SK-N-SH (cell line): ENCODE measurements around the gene UST. TPM values are rescaled to one million over a fixed set of nuclear protein-coding genes. Genes with fewer than 3 reads are reported as not detected.
A peak's percentile ranks its signal among the peaks of the same experiment; 100 is the strongest.

Experiments
- CTCF ChIA-PET: fragments of 300-600, 350-600 bp; formaldehyde crosslinking; extraction: SDS; loops from one replicate; lab custom pipeline; 2021; lab: Yijun Ruan, JAX
- POLR2A ChIA-PET: fragments of 350-600 bp; sonication (Branson Sonifier 250); formaldehyde crosslinking; extraction: SDS; loops from one replicate; lab custom pipeline; 2020; ENCODE audit warnings: antibody characterized with exemption, inconsistent platforms; lab: Yijun Ruan, JAX
- DNase-seq: peaks from one replicate; pipeline ENCODE4 v3.0.0; 2012
- H2AFZ ChIP-seq: fragments of 200-600 bp; sonication (generic); 2 replicates; pipeline ENCODE4 v1.8.1; 2016; ENCODE audit warnings: antibody characterized with exemption, mild to moderate bottlenecking, low read depth
- H3F3A ChIP-seq: fragments of 200-600 bp; sonication (generic); replicated peaks from 2 replicates; pipeline ENCODE3; 2016; ENCODE audit warnings: antibody characterized with exemption, mild to moderate bottlenecking; ENCODE audit not compliant: insufficient read depth
- H3K27ac ChIP-seq, 2 experiments: fragments of 200-500 bp in 1 of 2; fragments of 200-600 bp in 1 of 2; sonication (Bioruptor generic) in 1 of 2; sonication (generic), shearing (Covaris generic) in 1 of 2; 2 replicates each; pipeline versions ENCODE4 v1.5.1 to v1.6.1; 2014 to 2016; ENCODE audit warnings: low read depth in 2 of 2, inconsistent platforms in 1 of 2, low read length in 1 of 2, mild to moderate bottlenecking in 1 of 2, mixed read lengths in 1 of 2
- H3K27me3 ChIP-seq: fragments of 200-600 bp; sonication (generic), shearing (Covaris generic); 2 replicates; pipeline ENCODE4 v1.6.1; 2016; ENCODE audit warnings: mixed run types; ENCODE audit not compliant: insufficient read depth
- H3K36me3 ChIP-seq, 2 experiments: fragments of 200-500 bp in 1 of 2; fragments of 200-600 bp in 1 of 2; sonication (Bioruptor generic) in 1 of 2; sonication (generic) in 1 of 2; replicated peaks in 1 of 2; 2 replicates each; pipeline versions ENCODE3 to v1.5.1; 2014 to 2016; ENCODE audit warnings: low read length in 1 of 2, mild to moderate bottlenecking in 1 of 2; ENCODE audit not compliant: insufficient read depth in 2 of 2, control insufficient read depth in 1 of 2
- H3K4me1 ChIP-seq, 2 experiments: fragments of 200-500 bp in 1 of 2; fragments of 200-600 bp in 1 of 2; sonication (Bioruptor generic) in 1 of 2; sonication (generic), shearing (Covaris generic) in 1 of 2; 2 replicates each; pipeline versions ENCODE4 v1.5.1 to v1.6.1; 2014 to 2016; ENCODE audit warnings: low read depth in 1 of 2, low read length in 1 of 2, mixed run types in 1 of 2; ENCODE audit not compliant: insufficient read depth in 2 of 2, control insufficient read depth in 1 of 2
- H3K4me2 ChIP-seq: fragments of 200-600 bp; sonication (generic), shearing (Covaris generic); 2 replicates; pipeline ENCODE4 v1.6.1; 2017; ENCODE audit warnings: mixed run types
- H3K4me3 ChIP-seq, 2 experiments: fragments of 200-500 bp in 1 of 2; fragments of 200-600 bp in 1 of 2; sonication (Bioruptor generic) in 1 of 2; sonication (generic), shearing (Covaris generic) in 1 of 2; 2 replicates each; pipeline versions ENCODE4 v1.5.1 to v1.8.1; 2014 to 2016; ENCODE audit warnings: low read depth in 2 of 2, inconsistent platforms in 1 of 2, low read length in 1 of 2, mild to moderate bottlenecking in 1 of 2, mixed read lengths in 1 of 2, moderate library complexity in 1 of 2
- H3K79me2 ChIP-seq: fragments of 200-600 bp; sonication (generic); 2 replicates; pipeline ENCODE4 v1.8.1; 2017; ENCODE audit warnings: mild to moderate bottlenecking; ENCODE audit not compliant: insufficient read depth
- H3K9ac ChIP-seq: fragments of 200-600 bp; sonication (generic); 2 replicates; pipeline ENCODE4 v1.6.1; 2017; ENCODE audit warnings: mixed run types
- H3K9me2 ChIP-seq: fragments of 200-600 bp; sonication (generic); 2 replicates; pipeline ENCODE4 v1.6.1; 2017; ENCODE audit warnings: mixed run types
- H3K9me3 ChIP-seq: fragments of 200-600 bp; sonication (generic); 2 replicates; pipeline ENCODE4 v1.6.1; 2017; ENCODE audit warnings: mixed run types, mild to moderate bottlenecking, moderate library complexity
- H4K20me1 ChIP-seq: fragments of 200-600 bp; sonication (generic); 2 replicates; pipeline ENCODE4 v1.6.1; 2017; ENCODE audit warnings: mild to moderate bottlenecking, mixed run types; ENCODE audit not compliant: insufficient read depth
- CHD2 ChIP-seq: fragments of 150-350 bp; IDR thresholded peaks from 2 replicates; pipeline ENCODE4 v1.6.1; 2018; ENCODE audit warnings: low read length; ENCODE audit not compliant: partially characterized antibody
- CTCF ChIP-seq: fragments of 200-600 bp; sonication (generic); IDR thresholded peaks from 2 replicates; pipeline ENCODE4 v1.6.1; 2017; ENCODE audit warnings: antibody characterized with exemption, mild to moderate bottlenecking, moderate library complexity
- ELF1 ChIP-seq: IDR thresholded peaks from 2 replicates; pipeline ENCODE4 v1.4.0; 2012
- FOSL2 ChIP-seq: IDR thresholded peaks from 2 replicates; pipeline ENCODE4 v1.4.0; 2012; ENCODE audit warnings: low read depth, mild to moderate bottlenecking, moderate library complexity, borderline replicate concordance
- GATA2 ChIP-seq: sonication (generic); formaldehyde crosslinking; IDR thresholded peaks from 2 replicates; pipeline ENCODE4 v1.5.0; 2020; ENCODE audit warnings: mild to moderate bottlenecking, missing genetic modification reagents
- IRF3 ChIP-seq: fragments of 150-350 bp; IDR thresholded peaks from 2 replicates; pipeline ENCODE4 v1.6.1; 2016; ENCODE audit warnings: mild to moderate bottlenecking, low read depth, low read length
- NFIC ChIP-seq: IDR thresholded peaks from 2 replicates; pipeline ENCODE4 v1.4.0; 2012; ENCODE audit warnings: borderline replicate concordance
- PBX3 ChIP-seq: IDR thresholded peaks from 2 replicates; pipeline ENCODE4; 2012
- RAD21 ChIP-seq: IDR thresholded peaks from 2 replicates; pipeline ENCODE4 v1.6.1; 2012; ENCODE audit warnings: mild to moderate bottlenecking, low read length
- RCOR1 ChIP-seq: fragments of 150-350 bp; IDR thresholded peaks from 2 replicates; pipeline ENCODE4 v1.6.1; 2017; ENCODE audit warnings: antibody characterized with exemption, low read length
- SIN3A ChIP-seq: IDR thresholded peaks from 2 replicates; pipeline ENCODE4 v1.6.1; 2012; ENCODE audit warnings: low read depth, mild to moderate bottlenecking, low read length, moderate library complexity, borderline replicate concordance
- SMC3 ChIP-seq: IDR thresholded peaks from 2 replicates; pipeline ENCODE4 v1.6.1; 2012; ENCODE audit warnings: low read depth, low read length, improper control_type of control experiment
- TCF12 ChIP-seq: IDR thresholded peaks from 2 replicates; pipeline ENCODE4 v1.4.0; 2012
- TEAD4 ChIP-seq: IDR thresholded peaks from 2 replicates; pipeline ENCODE4 v1.4.0; 2012; ENCODE audit warnings: mild to moderate bottlenecking, borderline replicate concordance; ENCODE audit not compliant: insufficient read depth
- USF1 ChIP-seq: IDR thresholded peaks from 2 replicates; pipeline ENCODE4 v1.4.0; 2012; ENCODE audit warnings: low read depth, borderline replicate concordance
- YY1 ChIP-seq: IDR thresholded peaks from 2 replicates; pipeline ENCODE4 v1.4.0; 2012; ENCODE audit warnings: low read depth, mild to moderate bottlenecking
- ZBTB33 ChIP-seq: IDR thresholded peaks from 2 replicates; pipeline ENCODE4 v1.4.0; 2012; ENCODE audit warnings: low read depth, borderline replicate concordance
- WGBS: methylation state at CpG from one replicate; pipeline ENCODE4 v1.1.6; 2017; ENCODE audit warnings: low lambda C conversion rate; 5-methylcytosine and 5-hydroxymethylcytosine counted together
- polyA plus RNA-seq, 3 experiments: library from polyadenylated mRNA; depleted of rRNA; stranded (reverse); fragments of >200 nt; gene quantifications; 2 replicates each; pipeline ENCODE4 v1.2.3, GENCODE V29; 2012

UST gene
- polyA plus RNA-seq, 1 of the 3 experiments (the other 2 are of a cell fraction), result 1.7 TPM

GRCh38 chr6:148780918-148781436, 34.1 kb downstream of the UST start:
- CTCF ChIA-PET, result interaction anchor here (0.7 kb wide), 1 partner anchor 10 kb away, joined by 3 read pairs; no protein-coding TSS in a partner anchor
- Histone ChIP-seq H3K27ac (no peak overlapping the region), H3K4me3 (no peak overlapping the region), H3K4me2 (no peak overlapping the region), H3F3A (no peaks in the 10 kb centered on the region), H3K4me1 (no peaks in the 10 kb centered on the region), H2AFZ (no peak overlapping the region), H3K9ac (no peak overlapping the region), H3K9me3 (no peaks in the 10 kb centered on the region), H4K20me1 (no peaks in the 10 kb centered on the region), H3K36me3 (no peaks in the 10 kb centered on the region), H3K79me2 (no peaks in the 10 kb centered on the region; the same call in 1 of the 2 replicates)
- WGBS, result 33% methylated on average over 7 of the region's 7 CpGs
- POLR2A ChIA-PET, result no interaction called here
- TF ChIP-seq SIN3A, result no peak
- no peak for TF ChIP-seq TEAD4
- no peak for TF ChIP-seq USF1
- TF ChIP-seq SMC3, result no peak
- no peak for TF ChIP-seq YY1
- no peak for TF ChIP-seq CTCF
- no peak for TF ChIP-seq TCF12
- TF ChIP-seq FOSL2, result no peak
- TF ChIP-seq ZBTB33, result no peak
- TF ChIP-seq CHD2, result no peak
- TF ChIP-seq, all 33 proteins: peak for 0
- Histone ChIP-seq H3K9me2 (no peaks in the 10 kb centered on the region), H3K27me3 (peaks cover 8% of the 10 kb centered on the region)
- no peak for DNase-seq

- no peaks in the 10 kb centered on the region for H4K20me1 ChIP-seq
- TF ChIP-seq RAD21 (no peak), RCOR1 (no peak), NFIC (no peak), GATA2 (CRISPR knock-in tag) (no peak), PBX3 (no peak), IRF3 (no peak), ELF1 (no peak)
- no peaks in the 10 kb centered on the region for H3F3A ChIP-seq
- peaks cover 29% of the 10 kb centered on the region; the same call in 1 of the 2 replicates for H3K27me3 ChIP-seq
- H3K4me3 ChIP-seq, result no peak overlapping the region
- H3K9me2 ChIP-seq, result no peaks in the 10 kb centered on the region
- no peaks in the 10 kb centered on the region for H3K36me3 ChIP-seq
- ChIA-PET CTCF (no interaction called here), POLR2A (no interaction called here)
- H2AFZ ChIP-seq, result no peak overlapping the region
- no peaks in the 10 kb centered on the region for H3K4me1 ChIP-seq
- H3K9me3 ChIP-seq, result peaks cover 8% of the 10 kb centered on the region; the same call in 1 of the 2 replicates
- H3K4me2 ChIP-seq, result peak overlapping the region; percentile 52; the same call in 1 of the 2 replicates
- H3K27ac ChIP-seq, result no peak overlapping the region
- WGBS, result 19% methylated on average over 9 of the region's 11 CpGs
- H3K9ac ChIP-seq, result no peak overlapping the region
- DNase-seq, result no peak
- no peaks in the 10 kb centered on the region for H3K79me2 ChIP-seq
Measured at GRCh38 chr6:148789948-148790347, 43.1 kb downstream of the UST start.
